Endothelial cell of umbilical vein (primary cell): ENCODE data around the gene GAS7. TPM values are rescaled to one million over a fixed set of nuclear protein-coding genes. Genes with fewer than 3 reads are reported as not detected.

Experiments used
- BruUV-seq: library from RNA; stranded (reverse); fragments of 400-500 nt; replicated peaks from 2 replicates; lab custom pipeline; 2021; lab: Mats Ljungman, UMichigan
- CTCF ChIA-PET: fragments of 300-600, 350-600 bp; sonication (Branson Sonifier 250); formaldehyde crosslinking; loops from one replicate; lab custom pipeline; 2021; ENCODE audit warnings: antibody characterized with exemption, inconsistent platforms; lab: Charles Lee
- POLR2A ChIA-PET: fragments of 300-600, 350-600 bp; sonication (Branson Sonifier 250); formaldehyde crosslinking; loops from one replicate; lab custom pipeline; 2021; ENCODE audit warnings: antibody characterized with exemption, inconsistent platforms; lab: Charles Lee
- DNase-seq: peaks from one replicate; pipeline ENCODE4 v3.0.0-alpha.2; 2011; ENCODE audit warnings: low read depth, low spot score
- FAIRE-seq: peaks from 2 replicates; lab custom pipeline; 2011; peaks lifted over from hg19 to GRCh38; lab: Jason Lieb, UNC
- H2AFZ ChIP-seq: 2 replicates; pipeline ENCODE4 v1.6.0; 2012; ENCODE audit warnings: low read depth, low read length, control low read depth, inconsistent platforms
- H3K27ac ChIP-seq: 2 replicates; pipeline ENCODE4 v1.5.1; 2011; ENCODE audit warnings: low read depth, mild to moderate bottlenecking, control low read depth, low read length, moderate library complexity; ENCODE audit not compliant: insufficient read depth
- H3K27me3 ChIP-seq, 2 experiments: 2 replicates each; pipeline versions ENCODE4 v1.6.0 to v1.6.1; 2011; ENCODE audit warnings: low read length in 2 of 2, mixed read lengths in 1 of 2; ENCODE audit not compliant: control insufficient read depth in 2 of 2, insufficient read depth in 2 of 2
- H3K36me3 ChIP-seq, 2 experiments: 2 replicates in 1 of 2; 3 replicates in 1 of 2; pipeline ENCODE4 v1.5.1; 2011; ENCODE audit warnings: low read length in 2 of 2, mild to moderate bottlenecking in 1 of 2, moderate library complexity in 1 of 2; ENCODE audit not compliant: control insufficient read depth in 2 of 2, insufficient read depth in 2 of 2; ENCODE audit errors: extremely low read depth in 1 of 2
- H3K4me1 ChIP-seq: 3 replicates; pipeline ENCODE4 v1.5.1; 2011; ENCODE audit warnings: mild to moderate bottlenecking, low read length; ENCODE audit not compliant: control insufficient read depth, insufficient read depth; ENCODE audit errors: extremely low read depth
- H3K4me2 ChIP-seq: 2 replicates; pipeline ENCODE4 v1.6.1; 2011; ENCODE audit warnings: low read length, control low read depth, mixed read lengths; ENCODE audit not compliant: insufficient read depth
- H3K4me3 ChIP-seq, 3 experiments: fragments of 200-600 bp in 1 of 3; sonication (generic), shearing (Covaris generic) in 1 of 3; replicated peaks in 1 of 3; 2 replicates each; pipeline ENCODE4 v1.5.1; 2011 to 2016; ENCODE audit warnings: control low read depth in 3 of 3, low read length in 3 of 3, mild to moderate bottlenecking in 2 of 3, inconsistent platforms in 1 of 3, low read depth in 1 of 3, moderate library complexity in 1 of 3; ENCODE audit not compliant: insufficient read depth in 1 of 3
- H3K79me2 ChIP-seq: 2 replicates; pipeline ENCODE4 v1.6.0; 2012; ENCODE audit warnings: low read length, inconsistent platforms; ENCODE audit not compliant: control insufficient read depth, insufficient read depth
- H3K9ac ChIP-seq: replicated peaks from 2 replicates; pipeline ENCODE3; 2011; ENCODE audit warnings: low read length, control low read depth; ENCODE audit not compliant: insufficient read depth; ENCODE audit errors: extremely low read depth
- H3K9me1 ChIP-seq: replicated peaks from 3 replicates; pipeline ENCODE4 v1.6.0; 2011; ENCODE audit warnings: mild to moderate bottlenecking, low read length; ENCODE audit not compliant: control insufficient read depth, insufficient read depth; ENCODE audit errors: extremely low read depth
- H3K9me3 ChIP-seq: replicated peaks from 2 replicates; pipeline ENCODE4 v1.5.1; 2012; ENCODE audit warnings: low read length, inconsistent platforms; ENCODE audit not compliant: control insufficient read depth, insufficient read depth
- H4K20me1 ChIP-seq: replicated peaks from 2 replicates; pipeline ENCODE3; 2011; ENCODE audit warnings: mild to moderate bottlenecking, low read length; ENCODE audit not compliant: control insufficient read depth, insufficient read depth; ENCODE audit errors: extremely low read depth
- EZH2 ChIP-seq: IDR thresholded peaks from 2 replicates; pipeline ENCODE4 v1.6.1; 2012; ENCODE audit warnings: borderline replicate concordance, low read depth, mild to moderate bottlenecking, moderate library complexity, low read length, inconsistent platforms; ENCODE audit not compliant: severe bottlenecking
- FOS ChIP-seq: IDR thresholded peaks from 2 replicates; pipeline ENCODE4 v1.6.1; 2011; ENCODE audit warnings: mild to moderate bottlenecking, low read length, moderate library complexity, borderline replicate concordance; ENCODE audit not compliant: insufficient read depth
- GATA2 ChIP-seq: IDR thresholded peaks from 2 replicates; pipeline ENCODE4 v1.7.0; 2011; ENCODE audit warnings: low read depth, mild to moderate bottlenecking, moderate library complexity, mixed read lengths, low read length; ENCODE audit not compliant: insufficient read length, insufficient read depth
- JUN ChIP-seq: IDR thresholded peaks from 2 replicates; pipeline ENCODE4 v1.6.1; 2011; ENCODE audit warnings: borderline replicate concordance, low read depth; ENCODE audit not compliant: insufficient read length, insufficient read depth
- MAX ChIP-seq: IDR thresholded peaks from 2 replicates; pipeline ENCODE4 v1.6.1; 2011; ENCODE audit not compliant: insufficient read depth, insufficient read length
- MYC ChIP-seq: IDR thresholded peaks from one replicate; pipeline ENCODE4 v1.6.1; 2011; ENCODE audit warnings: mild to moderate bottlenecking, low read depth, low read length
- POLR2A ChIP-seq: IDR thresholded peaks from 2 replicates; pipeline ENCODE4 v1.6.1; 2012; ENCODE audit warnings: low read depth, mild to moderate bottlenecking, control low read depth, low read length
- POLR2AphosphoS5 ChIP-seq: IDR thresholded peaks from 2 replicates; pipeline ENCODE4 v1.6.1; 2012; ENCODE audit warnings: low read depth, mild to moderate bottlenecking, control low read depth, low read length, moderate library complexity; ENCODE audit not compliant: insufficient read depth
- dilution Hi-C: fragments of 300-500 bp; cut with MboI; formaldehyde crosslinking; loops from one replicate; pipeline ENCODE4 v1.15.0; 2019; ENCODE audit warnings: low sequenced_read_pairs; ENCODE audit not compliant: extremely low pct_ligation_motif_present
- intact Hi-C: fragments of 100-400 bp; cut with micrococcal nuclease; formaldehyde crosslinking; loops from one replicate; pipeline ENCODE4 v1.10.0; 2022
- polyA plus RNA-seq, 4 experiments: library from polyadenylated mRNA; depleted of rRNA in 3 of 4; stranded (reverse) in 3 of 4; unstranded in 1 of 4; fragments of >200 nt; gene quantifications; 2 replicates each; pipeline versions ENCODE4 v1.2.1 to v1.2.3, GENCODE V29; 2011 to 2012; ENCODE audit warnings: missing spikeins in 1 of 4
- total RNA-seq: library from RNA; stranded (reverse); gene quantifications from 2 replicates; pipeline ENCODE4 v1.2.3, GENCODE V29; 2021
- TF ChIP-seq, protein P1 (sequence below), 2 donors: IDR thresholded peaks; 1 replicate in 1 of 2; 2 replicates in 1 of 2; pipeline ENCODE4 v1.5.1; 2011; ENCODE audit warnings: low read length in 2 of 2, mild to moderate bottlenecking in 2 of 2, moderate library complexity in 2 of 2, control low read depth in 1 of 2, inconsistent platforms in 1 of 2, low read depth in 1 of 2; ENCODE audit not compliant: insufficient read depth in 1 of 2; ENCODE audit errors: extremely low read depth in 1 of 2

GAS7 gene
- total and polyA plus RNA-seq, 2 donors (not counting 3 experiments of a cell fraction or from before 2014, with no cell fraction given) = not detected

DNA sequence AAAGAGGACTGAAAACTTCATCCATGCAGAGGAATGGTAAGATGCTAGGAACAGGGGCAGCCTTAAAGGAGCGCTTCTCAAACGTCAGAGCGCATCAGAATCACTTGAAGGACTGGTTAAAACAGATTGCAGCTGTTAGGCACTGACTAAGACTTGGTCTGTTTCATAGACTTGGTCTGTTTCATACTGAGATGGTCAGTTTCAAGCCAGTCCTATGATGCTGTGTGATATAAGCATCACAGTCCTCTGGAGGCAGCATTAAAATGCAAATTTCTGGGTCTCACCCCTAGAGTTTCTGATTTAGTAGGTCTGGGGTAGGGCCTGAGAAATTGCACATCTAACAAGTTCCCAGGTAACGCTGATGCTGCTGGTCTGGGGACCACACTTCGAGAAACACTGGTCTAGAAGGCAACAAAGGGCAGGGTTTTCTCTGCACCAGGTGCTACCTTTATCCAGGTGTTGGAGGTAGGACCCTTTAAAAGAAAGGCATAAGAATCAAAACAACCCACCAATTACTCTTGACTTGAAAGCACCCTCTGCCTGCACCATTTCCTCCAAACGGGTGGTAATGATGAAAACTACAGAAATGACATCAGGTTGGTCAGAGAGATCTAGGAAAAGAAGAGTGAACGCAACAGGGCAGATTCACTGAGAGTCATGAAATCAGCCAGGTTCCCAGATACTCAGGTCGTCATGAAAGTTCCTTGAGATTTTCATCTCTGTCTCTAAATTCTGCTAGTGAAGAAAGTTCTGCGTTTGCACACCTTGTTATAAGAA lies 198.3 kb downstream of the GAS7 start:
- H3K4me1 ChIP-seq = no peaks in the 10 kb centered on the region
- H4K20me1 ChIP-seq = no peaks in the 10 kb centered on the region
- no peak overlapping the region for H3K9ac ChIP-seq
- no peaks in the 10 kb centered on the region for H3K9me1 ChIP-seq
- FAIRE-seq (no peak), DNase-seq (no peak)
- no peaks in the 10 kb centered on the region for H3K27me3 ChIP-seq
- no peak for TF ChIP-seq POLR2AphosphoS5
- no peak for TF ChIP-seq POLR2A
- TF ChIP-seq FOS = no peak
- TF ChIP-seq EZH2 = no peak
- TF ChIP-seq MAX = no peak
- no peak for TF ChIP-seq JUN
- TF ChIP-seq GATA2 = no peak
- TF ChIP-seq, protein P1, sequence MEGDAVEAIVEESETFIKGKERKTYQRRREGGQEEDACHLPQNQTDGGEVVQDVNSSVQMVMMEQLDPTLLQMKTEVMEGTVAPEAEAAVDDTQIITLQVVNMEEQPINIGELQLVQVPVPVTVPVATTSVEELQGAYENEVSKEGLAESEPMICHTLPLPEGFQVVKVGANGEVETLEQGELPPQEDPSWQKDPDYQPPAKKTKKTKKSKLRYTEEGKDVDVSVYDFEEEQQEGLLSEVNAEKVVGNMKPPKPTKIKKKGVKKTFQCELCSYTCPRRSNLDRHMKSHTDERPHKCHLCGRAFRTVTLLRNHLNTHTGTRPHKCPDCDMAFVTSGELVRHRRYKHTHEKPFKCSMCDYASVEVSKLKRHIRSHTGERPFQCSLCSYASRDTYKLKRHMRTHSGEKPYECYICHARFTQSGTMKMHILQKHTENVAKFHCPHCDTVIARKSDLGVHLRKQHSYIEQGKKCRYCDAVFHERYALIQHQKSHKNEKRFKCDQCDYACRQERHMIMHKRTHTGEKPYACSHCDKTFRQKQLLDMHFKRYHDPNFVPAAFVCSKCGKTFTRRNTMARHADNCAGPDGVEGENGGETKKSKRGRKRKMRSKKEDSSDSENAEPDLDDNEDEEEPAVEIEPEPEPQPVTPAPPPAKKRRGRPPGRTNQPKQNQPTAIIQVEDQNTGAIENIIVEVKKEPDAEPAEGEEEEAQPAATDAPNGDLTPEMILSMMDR (IDR thresholded peaks at IDR 0.05; ENCODE audit: extremely low read depth in 1 of 2, insufficient read depth in 1 of 2, low read depth in 1 of 2, low read length in 2 of 2) = no peak
- no peak for TF ChIP-seq MYC
- intact Hi-C loops (no loop called here), dilution Hi-C loops (no loop called here)
- no peak overlapping the region for H3K4me2 ChIP-seq
- no TSS peak for BruUV-seq
- H3K9me3 ChIP-seq = peaks cover 6% of the 10 kb centered on the region
- POLR2A ChIA-PET = no interaction called here
- CTCF ChIA-PET = no interaction called here
- no peaks in the 10 kb centered on the region for H3K79me2 ChIP-seq
- H3K27ac ChIP-seq = no peak overlapping the region
- H3K4me3 ChIP-seq = no peak overlapping the region
- H2AFZ ChIP-seq = no peak overlapping the region
- no peaks in the 10 kb centered on the region for H3K36me3 ChIP-seq
